HG02678 (cell line): ENCODE measurements around the gene KHDC1L.
"Not testable (repeated sequence)": the region's sequence is repeated elsewhere in the genome, so short reads cannot be mapped to it uniquely, and the experiment has no call there.

Experiments
- ATAC-seq: cut with Tn5 transposase; IDR thresholded peaks from one replicate; pipeline ENCODE4 v1.9.1; 2021; ENCODE audit warnings: mild to moderate bottlenecking, moderate library complexity; ENCODE audit not compliant: unreplicated experiment

The KHDC1L gene

DNA sequence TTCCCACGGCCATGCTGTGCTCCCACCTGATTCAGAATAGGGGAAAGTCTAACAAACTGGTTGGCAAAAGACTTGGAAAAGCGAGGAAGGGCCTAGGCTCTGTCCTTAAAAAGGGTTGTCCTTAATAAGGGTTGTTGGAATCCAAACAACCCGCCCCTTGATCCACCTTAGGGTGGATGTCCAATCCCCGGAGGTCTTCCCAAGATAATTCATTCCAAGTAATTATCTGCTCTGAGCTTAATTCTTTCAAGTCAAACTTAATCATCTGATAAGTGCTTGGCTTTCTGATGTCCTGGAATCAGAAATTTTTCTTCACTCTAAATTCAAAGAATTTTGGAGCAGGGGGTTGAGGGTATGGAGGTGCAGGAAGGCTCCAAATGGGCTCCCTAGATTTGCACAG lies at the start of gene KHDC1L:
TSS of gene KHDC1L (minus strand) at position 101 of the 400 bp plus-strand sequence. CDS start at position 13, 88 bp downstream.
- ATAC-seq = no peak

GRCh38 chr6:73269296-73269695 lies 44.0 kb upstream of the KHDC1L start:
- ATAC-seq = not testable (repeated sequence)

- not testable (repeated sequence) for ATAC-seq
Measured at GRCh38 chr6:73268896-73269295, 43.6 kb upstream of the KHDC1L start.

- ATAC-seq = no peak
Measured at GRCh38 chr6:73264446-73264845, 39.1 kb upstream of the KHDC1L start.

GRCh38 chr6:73263570-73263909 lies 38.2 kb upstream of the KHDC1L start:
- ATAC-seq = no peak

DNA sequence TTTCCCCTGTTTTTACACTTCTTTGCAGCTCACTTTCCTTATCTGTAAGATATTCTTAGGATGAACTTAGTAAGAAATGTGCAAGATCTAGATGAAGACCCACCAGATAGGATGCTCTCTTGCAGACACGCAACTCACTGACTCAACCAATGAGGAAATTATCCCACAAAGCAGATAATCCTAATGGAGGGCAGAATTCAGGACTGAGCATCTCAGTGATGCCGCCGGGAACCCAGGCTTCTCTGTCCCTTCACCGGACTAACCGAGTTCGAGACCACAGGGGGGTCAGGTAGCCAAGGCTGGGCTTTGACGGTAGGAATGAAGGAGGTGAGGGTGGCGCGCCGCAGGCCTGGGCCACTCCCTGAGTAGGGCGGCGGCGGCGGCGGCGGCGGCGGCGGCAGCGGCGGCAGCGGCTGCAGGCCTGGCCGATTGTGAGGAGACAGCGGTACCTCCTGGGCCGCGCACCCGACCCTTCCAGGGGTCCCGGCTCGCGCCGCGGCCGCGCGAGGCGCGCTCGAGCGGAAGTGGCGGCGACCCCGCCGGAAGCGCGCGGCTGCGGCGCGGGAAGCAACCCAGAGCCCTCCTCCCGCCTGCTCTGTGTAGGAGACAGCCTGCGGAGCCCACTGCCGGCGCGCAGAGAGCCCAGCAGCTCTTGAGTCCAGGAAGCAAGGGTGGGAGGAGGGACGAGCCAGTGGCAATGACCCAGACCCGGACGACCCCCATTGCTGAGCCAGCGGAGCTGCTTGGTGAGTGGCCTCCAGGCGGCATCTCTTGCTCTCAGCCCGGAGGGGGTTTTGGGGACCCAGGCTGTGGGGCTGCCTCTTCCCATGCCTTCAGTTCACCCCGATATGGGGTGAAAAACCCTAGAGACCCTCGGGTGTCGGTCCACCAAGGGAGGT lies 37.6 kb upstream of the KHDC1L start, which contains the start of gene KHDC1:
TSS of gene KHDC1 (minus strand) at position 526 of the 899 bp plus-strand sequence. CDS start 20,679 bp downstream, outside the sequence.
- peak; percentile 89 for ATAC-seq

GRCh38 chr6:73258721-73259120 lies 33.4 kb upstream of the KHDC1L start:
- no peak for ATAC-seq

- not testable (repeated sequence) for ATAC-seq
Measured at GRCh38 chr6:73254323-73254722, 29.0 kb upstream of the KHDC1L start.

- no peak for ATAC-seq
Measured at GRCh38 chr6:73252703-73253102, 27.4 kb upstream of the KHDC1L start.

- ATAC-seq = no peak
Measured at GRCh38 chr6:73250016-73250415, 24.7 kb upstream of the KHDC1L start.

GRCh38 chr6:73248192-73248903 lies 23.1 kb upstream of the KHDC1L start:
- ATAC-seq = no peak

DNA sequence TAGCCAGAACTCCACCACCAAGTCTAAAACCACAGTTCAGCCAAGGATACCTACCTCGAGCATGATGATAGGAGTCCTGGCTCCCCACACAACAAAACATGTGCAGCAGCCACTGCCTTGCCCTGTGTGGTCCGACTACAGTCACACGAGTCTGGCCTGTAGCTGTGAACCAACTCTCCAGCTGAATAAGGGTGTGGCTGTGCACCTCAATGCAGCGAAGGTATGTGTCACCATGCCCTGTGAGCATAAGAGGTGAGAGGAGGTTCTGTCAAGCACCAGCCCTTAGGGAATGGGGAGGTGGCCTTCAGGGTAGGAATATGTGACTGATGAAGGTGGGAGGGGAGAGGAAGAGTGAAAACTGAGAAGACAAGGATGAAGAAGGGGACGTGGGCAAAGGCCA lies 16.7 kb upstream of the KHDC1L start:
- ATAC-seq = no peak

DNA sequence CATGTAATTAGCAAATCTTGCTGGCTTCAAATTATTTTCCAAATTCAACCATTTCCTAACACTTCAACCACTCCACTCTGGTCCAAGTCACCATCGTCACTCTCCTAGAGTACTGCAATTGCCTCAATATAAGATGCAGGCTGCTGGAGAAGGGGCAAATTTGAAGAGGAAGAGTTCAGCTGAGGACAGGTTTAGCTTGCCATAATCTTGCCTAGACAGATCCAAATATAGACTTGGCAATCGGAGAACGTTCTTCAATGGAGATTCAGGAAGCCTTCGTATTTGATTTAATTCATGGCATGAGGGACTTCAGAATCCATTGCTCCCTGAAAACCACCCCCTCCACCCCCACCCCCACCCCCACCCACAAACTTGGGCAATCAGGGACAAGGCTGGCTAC lies 15.4 kb upstream of the KHDC1L start:
- ATAC-seq = no peak

DNA sequence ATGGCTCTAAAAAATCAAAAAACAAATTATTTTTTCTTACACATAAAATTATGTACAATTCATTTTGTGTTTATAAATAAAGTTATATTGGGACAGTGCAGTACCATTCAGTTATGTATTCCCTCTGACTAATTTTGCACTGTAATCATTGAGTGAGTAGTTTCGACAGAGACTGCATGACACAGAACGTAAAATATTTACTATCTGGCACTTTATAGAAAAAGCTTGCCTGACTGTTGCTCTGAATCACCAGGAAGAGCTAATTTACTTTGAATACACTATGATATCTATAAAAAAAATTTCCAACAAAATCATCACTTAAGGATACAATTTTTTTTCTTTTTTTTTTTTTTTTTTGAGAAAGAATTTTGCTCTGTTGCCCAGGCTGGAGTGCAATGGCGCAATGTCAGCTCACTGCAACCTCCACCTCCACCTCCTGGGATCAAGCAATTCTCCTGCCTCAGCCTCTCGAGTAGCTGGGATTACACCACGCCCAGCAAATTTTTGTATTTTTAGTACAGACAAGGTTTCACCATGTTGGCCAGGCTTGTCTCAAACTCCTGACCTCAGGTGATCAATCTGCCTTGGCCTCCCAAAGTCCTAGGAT lies 11.0 kb upstream of the KHDC1L start:
- ATAC-seq = no peak

DNA sequence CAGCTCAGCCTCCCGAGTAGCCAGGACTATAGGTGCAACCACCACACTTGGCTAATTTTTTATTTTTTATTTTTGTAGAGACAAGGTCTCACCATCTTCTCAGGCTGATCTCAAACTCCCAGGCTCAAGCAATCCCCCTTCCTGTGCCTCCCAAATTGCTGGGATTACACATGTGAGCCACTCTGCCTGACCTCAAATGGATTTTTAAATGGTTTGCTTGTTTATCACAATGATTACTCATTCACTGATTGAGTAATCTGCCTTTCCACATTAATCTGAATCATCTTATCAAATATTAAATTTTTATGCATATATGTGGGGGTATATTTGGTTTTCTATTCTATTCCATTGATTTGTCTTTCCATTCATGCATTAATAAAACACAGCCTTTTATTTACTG lies 9.4 kb upstream of the KHDC1L start:
- no peak for ATAC-seq

DNA sequence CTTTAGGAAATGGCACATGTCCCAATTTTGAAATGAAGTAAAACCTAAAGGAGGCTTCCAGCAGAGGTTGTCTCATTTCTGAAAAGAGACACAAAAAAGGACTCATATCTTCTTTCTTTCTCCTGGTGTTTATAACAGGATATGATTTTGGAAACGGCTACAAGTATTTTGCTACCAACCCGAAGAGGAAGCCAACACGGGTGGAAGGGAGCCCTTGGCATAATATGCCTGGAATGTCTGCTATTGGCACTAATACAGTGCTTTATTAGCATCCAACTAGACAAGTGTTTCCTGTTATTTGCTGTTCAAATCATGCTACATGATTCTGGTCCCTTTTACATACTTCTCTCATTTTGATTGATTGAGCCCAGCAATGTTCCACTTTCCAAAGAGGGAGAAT lies 8.7 kb upstream of the KHDC1L start:
- not testable (repeated sequence) for ATAC-seq

- no peak for ATAC-seq
Measured at GRCh38 chr6:73233048-73233447, 7.8 kb upstream of the KHDC1L start.

DNA sequence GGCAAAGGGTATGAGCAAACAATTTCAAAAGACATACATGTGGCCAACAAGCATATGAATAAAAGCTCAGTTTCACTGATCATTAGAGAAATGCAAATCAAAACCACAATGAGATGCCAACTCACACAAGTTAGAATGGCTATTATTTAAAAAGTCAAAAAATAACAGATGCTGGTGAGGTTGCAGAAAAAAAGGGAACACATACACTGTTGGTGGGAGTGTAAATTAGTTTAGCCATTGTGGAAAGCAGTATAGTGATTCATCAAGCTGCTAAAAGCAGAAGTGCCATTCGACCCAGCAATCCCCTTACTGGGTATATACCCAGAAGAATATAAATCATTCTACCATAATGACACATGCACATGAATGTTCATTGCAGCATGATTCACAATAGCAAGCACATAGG lies 6.7 kb upstream of the KHDC1L start:
- peak; percentile 59 for ATAC-seq

DNA sequence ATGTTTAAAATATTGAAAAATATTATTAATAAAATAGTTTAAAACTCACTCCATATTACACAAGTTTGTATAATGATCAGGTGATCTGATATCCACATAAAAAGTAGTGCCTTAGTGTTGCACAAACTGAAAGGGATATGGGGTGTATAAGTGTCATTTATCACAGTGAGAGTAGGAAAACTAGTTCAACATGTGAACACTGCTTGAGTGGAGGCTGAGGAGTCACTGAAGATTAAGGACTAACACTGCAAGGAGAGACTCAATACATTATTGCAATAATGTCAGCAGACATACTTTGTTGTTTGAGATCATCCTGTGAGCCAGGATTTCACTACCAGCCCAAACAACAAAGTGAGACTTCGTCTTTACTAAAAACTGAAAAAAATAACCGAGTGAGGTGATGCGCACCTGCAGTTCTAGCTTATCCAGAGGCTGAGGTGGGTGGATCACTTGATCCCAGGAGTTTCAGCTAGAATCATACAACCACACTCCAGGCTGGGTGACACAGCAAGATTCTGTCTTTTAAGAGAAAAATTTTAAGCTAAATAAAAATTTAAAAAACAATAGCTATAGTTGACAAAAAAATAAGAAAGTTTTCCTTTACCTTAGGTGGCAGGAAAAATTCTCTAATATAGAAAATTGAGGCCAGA lies 2.4 kb upstream of the KHDC1L start:
- ATAC-seq = no peak

GRCh38 chr6:73216859-73217258 lies 8.4 kb downstream of the KHDC1L start:
- ATAC-seq = no peak

- no peak for ATAC-seq
Measured at GRCh38 chr6:73209117-73209516, 16.2 kb downstream of the KHDC1L start.
